ENCODE data around the gene SLC29A1. TPM values are rescaled to one million over a fixed set of nuclear protein-coding genes. Genes with fewer than 3 reads are reported as not detected.

Gene SLC29A1
- total and polyA plus RNA-seq, 8 donors = 22.4 to 48.2 (median 28.5) TPM

- intact Hi-C loops (cut with DNase I) = no loop called here
- Histone ChIP-seq H3K4me1 (no peaks in the 10 kb centered on the region), H3K9me3 (no peaks in the 10 kb centered on the region), H3K27me3 (no peaks in the 10 kb centered on the region), H3K27ac (no peak overlapping the region), H3K4me3 (no peak overlapping the region), H3K36me3 (no peaks in the 10 kb centered on the region)
- TF ChIP-seq CTCF (IDR thresholded peaks at IDR 0.05) = no peak
- ATAC-seq (no peak), DNase-seq (no peak)
These were observed 21.6 kb upstream of the SLC29A1 start for GRCh38 chr6:44201638-44202303.

DNA sequence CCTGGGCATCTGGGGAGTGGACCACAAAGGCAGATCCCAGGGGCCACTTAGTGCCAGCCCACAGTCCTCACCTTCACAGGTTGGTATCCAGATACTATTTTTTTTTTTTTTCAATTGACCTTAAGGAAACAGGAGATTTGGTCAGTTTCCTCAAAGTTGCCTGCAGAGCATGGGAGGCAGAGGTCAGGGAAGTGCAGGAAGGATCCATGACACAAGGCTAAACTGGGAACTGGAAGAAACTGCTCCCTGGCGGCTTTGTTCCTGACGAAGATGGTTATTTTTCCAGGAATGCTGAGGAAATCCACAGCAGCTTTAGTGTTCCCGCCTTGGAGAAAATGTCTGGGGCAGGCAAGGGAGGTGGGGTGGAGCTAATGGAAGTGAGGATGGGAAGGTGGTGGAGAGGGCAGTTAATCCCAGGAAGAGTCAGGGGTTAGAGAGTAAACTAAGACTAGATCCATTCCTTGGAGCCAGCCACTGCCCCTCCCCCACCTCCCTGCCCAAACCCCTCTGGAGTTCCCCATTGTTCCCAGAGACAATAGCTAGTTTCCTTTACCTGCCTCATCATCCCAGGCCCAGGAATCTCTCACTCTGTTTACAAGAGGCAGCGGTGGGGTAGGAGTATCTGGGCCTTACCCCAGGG is 20.9 kb upstream of the SLC29A1 start:
- no peak for ATAC-seq
- TF ChIP-seq CTCF (IDR thresholded peaks at IDR 0.05) = no peak

GRCh38 chr6:44202972-44203750 is 20.2 kb upstream of the SLC29A1 start:
- DNase-seq (no peak), ATAC-seq (no peak)
- intact Hi-C loops (cut with DNase I) = no loop called here
- Histone ChIP-seq H3K27ac (no peak overlapping the region), H3K9me3 (no peaks in the 10 kb centered on the region), H3K36me3 (no peaks in the 10 kb centered on the region), H3K27me3 (no peaks in the 10 kb centered on the region), H3K4me1 (no peaks in the 10 kb centered on the region), H3K4me3 (no peak overlapping the region)
- TF ChIP-seq CTCF (IDR thresholded peaks at IDR 0.05) = no peak

More for the DNA sequence above, 20.9 kb upstream of the SLC29A1 start:
- no peak overlapping the region for H3K27ac ChIP-seq
- H3K36me3 ChIP-seq = no peaks in the 10 kb centered on the region
- DNase-seq = no peak
- no peak overlapping the region for H3K4me3 ChIP-seq
- H3K9me3 ChIP-seq = no peaks in the 10 kb centered on the region
- H3K27me3 ChIP-seq = no peaks in the 10 kb centered on the region
- no peaks in the 10 kb centered on the region for H3K4me1 ChIP-seq
- intact Hi-C loops (cut with DNase I) = no loop called here

GRCh38 chr6:44203955-44204354 is 19.4 kb upstream of the SLC29A1 start:
- ATAC-seq = no peak

More at GRCh38 chr6:44203955-44204354, 19.4 kb upstream of the SLC29A1 start:
- Histone ChIP-seq H3K4me3 (no peak overlapping the region), H3K27ac (no peak overlapping the region), H3K36me3 (no peaks in the 10 kb centered on the region), H3K4me1 (no peaks in the 10 kb centered on the region), H3K27me3 (no peaks in the 10 kb centered on the region), H3K9me3 (no peaks in the 10 kb centered on the region)
- intact Hi-C loops (cut with DNase I) = no loop called here
- TF ChIP-seq CTCF (IDR thresholded peaks at IDR 0.05) = no peak
- DNase-seq = no peak
